ENCODE measurements around the gene TSC22D4. TPM values are rescaled to one million over a fixed set of nuclear protein-coding genes. Genes with fewer than 3 reads are reported as not detected.

The TSC22D4 gene
- total and polyA plus RNA-seq, 9 of the 15 experiments (the other 6 are each of a cell fraction or from before 2014, with no cell fraction given): 0.37 to 107 (median 28.7) TPM

DNA sequence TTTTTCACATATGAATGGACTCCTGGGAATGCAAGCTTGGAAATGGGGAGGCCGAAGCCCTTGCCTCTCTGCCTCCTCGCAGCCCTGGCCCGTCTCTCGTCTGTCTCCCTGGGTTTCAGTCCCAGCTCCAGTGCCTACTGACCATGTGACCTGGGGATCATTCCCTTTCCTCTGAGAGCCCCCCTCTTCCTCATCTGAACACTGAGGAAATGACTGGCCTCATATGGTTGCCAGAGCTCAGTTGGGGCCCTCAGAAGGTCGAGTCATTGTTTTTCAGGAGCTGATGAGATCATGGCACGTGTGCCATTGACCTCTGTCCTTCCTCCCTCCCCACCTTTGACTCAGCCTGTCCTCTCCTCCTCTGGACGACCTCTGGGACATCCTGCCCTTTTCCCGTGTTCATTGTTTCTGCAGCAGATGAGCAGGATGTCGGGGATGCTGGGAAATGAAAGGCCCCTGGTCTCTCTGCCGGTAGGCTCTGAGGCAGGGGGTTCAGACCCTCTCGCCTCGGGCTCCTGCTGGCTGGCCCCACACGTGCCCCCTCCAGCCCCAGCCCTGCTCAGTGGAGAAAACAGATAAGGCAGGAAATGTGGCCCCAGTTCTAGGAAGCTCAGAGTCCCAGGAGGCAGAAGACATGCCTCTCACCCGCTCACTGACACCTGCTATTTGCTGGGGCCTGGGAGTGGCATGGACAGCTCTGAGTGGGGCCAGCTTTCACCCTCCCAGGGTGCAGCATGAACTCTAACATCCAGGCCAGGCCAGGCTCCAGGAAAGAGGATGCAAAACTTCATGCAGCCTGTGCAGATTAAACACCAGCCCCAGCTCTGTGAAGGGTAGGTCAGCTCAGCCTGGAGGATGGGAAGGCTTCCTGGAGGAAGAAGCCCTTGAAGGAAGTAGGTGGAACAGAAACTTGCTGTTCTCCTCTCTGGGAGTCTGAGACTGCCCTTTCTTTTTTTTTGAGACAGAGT lies 34.4 kb downstream of the TSC22D4 start (continued):
- TF ChIP-seq, protein P1, sequence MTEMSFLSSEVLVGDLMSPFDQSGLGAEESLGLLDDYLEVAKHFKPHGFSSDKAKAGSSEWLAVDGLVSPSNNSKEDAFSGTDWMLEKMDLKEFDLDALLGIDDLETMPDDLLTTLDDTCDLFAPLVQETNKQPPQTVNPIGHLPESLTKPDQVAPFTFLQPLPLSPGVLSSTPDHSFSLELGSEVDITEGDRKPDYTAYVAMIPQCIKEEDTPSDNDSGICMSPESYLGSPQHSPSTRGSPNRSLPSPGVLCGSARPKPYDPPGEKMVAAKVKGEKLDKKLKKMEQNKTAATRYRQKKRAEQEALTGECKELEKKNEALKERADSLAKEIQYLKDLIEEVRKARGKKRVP (CRISPR knock-in tag; IDR thresholded peaks at IDR 0.05): peak; percentile 39; the same call in 1 of the 2 replicates
- TF ChIP-seq L3MBTL2 (IDR thresholded peaks at IDR 0.05) (peak; percentile 99), SRSF7 (optimal IDR thresholded peaks at IDR 0.05; ENCODE audit: low read depth, low read length) (no peak), CREM (IDR thresholded peaks at IDR 0.05; ENCODE audit: low read depth) (peak; percentile 79), FOXM1 (IDR thresholded peaks at IDR 0.05; ENCODE audit: low read depth) (peak; percentile 7; the same call in 1 of the 2 replicates), FOXM1 (CRISPR knock-in tag; IDR thresholded peaks at IDR 0.05; ENCODE audit: low read depth) (no peak), ZNF12 (CRISPR knock-in tag; IDR thresholded peaks at IDR 0.05) (peak; percentile 91), SREBF2 (CRISPR knock-in tag; IDR thresholded peaks at IDR 0.05) (0 out of 2 replicates have a peak, but pooled peaks have one; percentile 18), HDAC1 (IDR thresholded peaks at IDR 0.05) (peak in 1 of 2 experiments; percentile 84; a peak in 2 of 4 replicates), RCOR1 (IDR thresholded peaks at IDR 0.05; ENCODE audit: borderline replicate concordance in 1 of 2, low read depth in 2 of 2, low read length in 2 of 2) (peak in 1 of 2 experiments; percentile 66; a peak in 1 of 4 replicates), TOE1 (IDR thresholded peaks at IDR 0.05; ENCODE audit: borderline replicate concordance) (peak; percentile 90), TOE1 (CRISPR knock-in tag; IDR thresholded peaks at IDR 0.05; ENCODE audit: borderline replicate concordance, low read depth) (no peak), ZFX (CRISPR knock-in tag; IDR thresholded peaks at IDR 0.05) (peak; percentile 71), HDAC3 (IDR thresholded peaks at IDR 0.05; ENCODE audit: borderline replicate concordance, partially characterized antibody) (peak; percentile 70), RNF2 (IDR thresholded peaks at IDR 0.05) (peak; percentile 86)
- TF ChIP-seq, protein P2, sequence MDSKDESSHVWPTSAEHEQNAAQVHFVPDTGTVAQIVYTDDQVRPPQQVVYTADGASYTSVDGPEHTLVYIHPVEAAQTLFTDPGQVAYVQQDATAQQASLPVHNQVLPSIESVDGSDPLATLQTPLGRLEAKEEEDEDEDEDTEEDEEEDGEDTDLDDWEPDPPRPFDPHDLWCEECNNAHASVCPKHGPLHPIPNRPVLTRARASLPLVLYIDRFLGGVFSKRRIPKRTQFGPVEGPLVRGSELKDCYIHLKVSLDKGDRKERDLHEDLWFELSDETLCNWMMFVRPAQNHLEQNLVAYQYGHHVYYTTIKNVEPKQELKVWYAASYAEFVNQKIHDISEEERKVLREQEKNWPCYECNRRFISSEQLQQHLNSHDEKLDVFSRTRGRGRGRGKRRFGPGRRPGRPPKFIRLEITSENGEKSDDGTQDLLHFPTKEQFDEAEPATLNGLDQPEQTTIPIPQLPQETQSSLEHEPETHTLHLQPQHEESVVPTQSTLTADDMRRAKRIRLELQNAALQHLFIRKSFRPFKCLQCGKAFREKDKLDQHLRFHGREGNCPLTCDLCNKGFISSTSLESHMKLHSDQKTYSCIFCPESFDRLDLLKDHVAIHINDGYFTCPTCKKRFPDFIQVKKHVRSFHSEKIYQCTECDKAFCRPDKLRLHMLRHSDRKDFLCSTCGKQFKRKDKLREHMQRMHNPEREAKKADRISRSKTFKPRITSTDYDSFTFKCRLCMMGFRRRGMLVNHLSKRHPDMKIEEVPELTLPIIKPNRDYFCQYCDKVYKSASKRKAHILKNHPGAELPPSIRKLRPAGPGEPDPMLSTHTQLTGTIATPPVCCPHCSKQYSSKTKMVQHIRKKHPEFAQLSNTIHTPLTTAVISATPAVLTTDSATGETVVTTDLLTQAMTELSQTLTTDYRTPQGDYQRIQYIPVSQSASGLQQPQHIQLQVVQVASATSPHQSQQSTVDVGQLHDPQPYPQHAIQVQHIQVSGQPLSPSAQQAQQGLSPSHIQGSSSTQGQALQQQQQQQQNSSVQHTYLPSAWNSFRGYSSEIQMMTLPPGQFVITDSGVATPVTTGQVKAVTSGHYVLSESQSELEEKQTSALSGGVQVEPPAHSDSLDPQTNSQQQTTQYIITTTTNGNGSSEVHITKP (IDR thresholded peaks at IDR 0.05; ENCODE audit: partially characterized antibody): peak; percentile 17
- TF ChIP-seq, protein P3, sequence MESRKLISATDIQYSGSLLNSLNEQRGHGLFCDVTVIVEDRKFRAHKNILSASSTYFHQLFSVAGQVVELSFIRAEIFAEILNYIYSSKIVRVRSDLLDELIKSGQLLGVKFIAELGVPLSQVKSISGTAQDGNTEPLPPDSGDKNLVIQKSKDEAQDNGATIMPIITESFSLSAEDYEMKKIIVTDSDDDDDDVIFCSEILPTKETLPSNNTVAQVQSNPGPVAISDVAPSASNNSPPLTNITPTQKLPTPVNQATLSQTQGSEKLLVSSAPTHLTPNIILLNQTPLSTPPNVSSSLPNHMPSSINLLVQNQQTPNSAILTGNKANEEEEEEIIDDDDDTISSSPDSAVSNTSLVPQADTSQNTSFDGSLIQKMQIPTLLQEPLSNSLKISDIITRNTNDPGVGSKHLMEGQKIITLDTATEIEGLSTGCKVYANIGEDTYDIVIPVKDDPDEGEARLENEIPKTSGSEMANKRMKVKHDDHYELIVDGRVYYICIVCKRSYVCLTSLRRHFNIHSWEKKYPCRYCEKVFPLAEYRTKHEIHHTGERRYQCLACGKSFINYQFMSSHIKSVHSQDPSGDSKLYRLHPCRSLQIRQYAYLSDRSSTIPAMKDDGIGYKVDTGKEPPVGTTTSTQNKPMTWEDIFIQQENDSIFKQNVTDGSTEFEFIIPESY (CRISPR knock-in tag; IDR thresholded peaks at IDR 0.05): peak; percentile 61; the same call in 1 of the 2 replicates
- TF ChIP-seq, protein P4, sequence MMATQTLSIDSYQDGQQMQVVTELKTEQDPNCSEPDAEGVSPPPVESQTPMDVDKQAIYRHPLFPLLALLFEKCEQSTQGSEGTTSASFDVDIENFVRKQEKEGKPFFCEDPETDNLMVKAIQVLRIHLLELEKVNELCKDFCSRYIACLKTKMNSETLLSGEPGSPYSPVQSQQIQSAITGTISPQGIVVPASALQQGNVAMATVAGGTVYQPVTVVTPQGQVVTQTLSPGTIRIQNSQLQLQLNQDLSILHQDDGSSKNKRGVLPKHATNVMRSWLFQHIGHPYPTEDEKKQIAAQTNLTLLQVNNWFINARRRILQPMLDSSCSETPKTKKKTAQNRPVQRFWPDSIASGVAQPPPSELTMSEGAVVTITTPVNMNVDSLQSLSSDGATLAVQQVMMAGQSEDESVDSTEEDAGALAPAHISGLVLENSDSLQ (IDR thresholded peaks at IDR 0.05): peak; percentile 61; the same call in 1 of the 2 replicates

All from K562 (cell line).